ENCODE data around the gene TLR10. TPM values are rescaled to one million over a fixed set of nuclear protein-coding genes. Genes with fewer than 3 reads are reported as not detected.
A peak's percentile ranks its signal among the peaks of the same experiment; 100 is the strongest.
"Not testable (repeated sequence)": the region's sequence is repeated elsewhere in the genome, so short reads cannot be mapped to it uniquely, and the experiment has no call there.

Gene TLR10, protein sequence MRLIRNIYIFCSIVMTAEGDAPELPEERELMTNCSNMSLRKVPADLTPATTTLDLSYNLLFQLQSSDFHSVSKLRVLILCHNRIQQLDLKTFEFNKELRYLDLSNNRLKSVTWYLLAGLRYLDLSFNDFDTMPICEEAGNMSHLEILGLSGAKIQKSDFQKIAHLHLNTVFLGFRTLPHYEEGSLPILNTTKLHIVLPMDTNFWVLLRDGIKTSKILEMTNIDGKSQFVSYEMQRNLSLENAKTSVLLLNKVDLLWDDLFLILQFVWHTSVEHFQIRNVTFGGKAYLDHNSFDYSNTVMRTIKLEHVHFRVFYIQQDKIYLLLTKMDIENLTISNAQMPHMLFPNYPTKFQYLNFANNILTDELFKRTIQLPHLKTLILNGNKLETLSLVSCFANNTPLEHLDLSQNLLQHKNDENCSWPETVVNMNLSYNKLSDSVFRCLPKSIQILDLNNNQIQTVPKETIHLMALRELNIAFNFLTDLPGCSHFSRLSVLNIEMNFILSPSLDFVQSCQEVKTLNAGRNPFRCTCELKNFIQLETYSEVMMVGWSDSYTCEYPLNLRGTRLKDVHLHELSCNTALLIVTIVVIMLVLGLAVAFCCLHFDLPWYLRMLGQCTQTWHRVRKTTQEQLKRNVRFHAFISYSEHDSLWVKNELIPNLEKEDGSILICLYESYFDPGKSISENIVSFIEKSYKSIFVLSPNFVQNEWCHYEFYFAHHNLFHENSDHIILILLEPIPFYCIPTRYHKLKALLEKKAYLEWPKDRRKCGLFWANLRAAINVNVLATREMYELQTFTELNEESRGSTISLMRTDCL
- 0.98 TPM for total RNA-seq

DNA sequence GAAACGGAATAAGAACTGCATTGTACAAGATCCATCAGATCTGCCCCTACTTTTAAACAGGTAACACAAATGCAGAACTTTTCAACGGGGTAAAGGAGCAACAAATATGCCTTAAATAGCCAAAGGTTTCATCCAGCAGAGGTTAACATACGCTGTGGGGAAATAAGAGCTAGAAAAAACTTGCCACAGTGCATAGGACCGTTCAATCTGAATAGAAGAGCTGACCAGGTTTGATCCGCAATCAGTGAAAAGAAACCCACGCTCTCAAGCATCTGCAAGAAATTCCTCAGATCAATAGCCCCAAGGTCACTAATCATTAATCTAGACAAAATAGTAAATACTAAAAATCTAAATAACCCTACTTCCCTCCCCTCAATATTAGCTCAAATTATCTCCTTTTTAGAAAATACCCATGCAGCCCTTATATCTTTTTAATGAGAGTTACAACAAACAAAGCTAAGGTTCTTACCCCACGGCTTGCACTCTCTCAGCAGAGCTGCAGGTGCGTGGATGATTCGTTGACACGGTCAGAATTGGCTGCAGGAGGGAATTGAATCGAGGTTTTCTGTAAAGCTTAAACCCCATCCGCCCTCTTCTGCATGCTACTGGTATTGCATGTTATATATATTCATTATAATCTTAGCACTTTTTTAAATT, at the start of gene TLR10:
Gene TLR10 (minus strand): TSS at position 539 of the 657 bp plus-strand sequence. CDS start 7,400 bp downstream, outside the sequence.
- peak; percentile 51 for DNase-seq (ENCODE audit: low spot score)

DNA sequence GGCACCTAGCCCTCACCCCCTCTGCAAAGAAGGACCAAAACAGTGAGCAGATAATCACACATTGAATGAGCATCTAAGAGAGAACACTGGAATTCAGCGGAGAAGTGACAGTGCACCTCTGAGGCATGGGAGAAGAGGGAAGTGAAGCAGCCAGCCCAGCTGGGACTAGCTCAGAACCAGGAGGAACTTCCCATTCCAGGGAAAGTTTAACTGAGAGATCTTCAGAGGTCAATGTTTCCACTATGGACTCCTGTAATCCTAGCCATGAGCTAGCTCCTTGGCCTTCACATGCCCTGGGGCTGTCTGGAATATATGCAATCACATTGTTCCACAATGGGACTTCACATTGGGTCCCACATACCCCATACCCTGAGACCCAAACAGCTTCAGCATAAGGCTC, 49.4 kb upstream of the TLR10 start:
- no peak for DNase-seq (ENCODE audit: low spot score)

DNA sequence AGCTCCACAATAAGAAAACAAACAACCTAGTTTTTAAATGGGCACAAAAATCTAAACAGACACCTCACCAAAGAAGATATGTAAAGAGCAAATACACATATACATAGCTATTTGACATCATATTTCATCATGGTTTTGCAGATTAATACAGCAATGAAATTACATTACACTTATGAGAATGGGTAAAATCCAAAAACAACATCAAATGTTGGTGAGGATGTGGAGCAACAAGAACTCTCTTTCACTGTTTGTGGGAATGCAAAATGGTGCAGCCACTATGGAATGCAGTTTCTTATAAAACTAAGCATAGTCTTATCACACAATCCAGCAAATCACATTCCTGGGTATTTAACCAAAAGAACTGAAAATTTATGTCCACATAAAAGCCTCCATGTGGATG, 48.9 kb upstream of the TLR10 start:
- DNase-seq (ENCODE audit: low spot score) = no peak

DNA sequence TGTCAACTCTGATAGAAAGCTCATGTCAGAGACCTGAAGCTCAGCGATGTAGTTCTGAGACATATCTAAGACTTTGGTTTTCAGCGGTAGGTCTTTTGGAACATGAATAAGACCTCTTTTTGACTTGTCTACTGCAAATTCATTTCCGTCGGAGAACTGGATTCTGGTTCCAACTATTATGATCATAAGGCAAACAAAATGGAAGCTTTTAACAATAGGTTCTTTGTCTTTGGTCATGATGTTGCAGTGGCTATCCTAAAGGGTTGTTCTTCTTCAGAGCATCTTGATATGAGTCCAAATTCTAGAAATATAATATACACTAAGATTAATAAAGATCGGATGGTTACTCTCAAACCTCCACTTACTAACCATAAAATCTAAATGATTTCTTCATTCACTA, 46.4 kb upstream of the TLR10 start:
- no peak for DNase-seq (ENCODE audit: low spot score)

DNA sequence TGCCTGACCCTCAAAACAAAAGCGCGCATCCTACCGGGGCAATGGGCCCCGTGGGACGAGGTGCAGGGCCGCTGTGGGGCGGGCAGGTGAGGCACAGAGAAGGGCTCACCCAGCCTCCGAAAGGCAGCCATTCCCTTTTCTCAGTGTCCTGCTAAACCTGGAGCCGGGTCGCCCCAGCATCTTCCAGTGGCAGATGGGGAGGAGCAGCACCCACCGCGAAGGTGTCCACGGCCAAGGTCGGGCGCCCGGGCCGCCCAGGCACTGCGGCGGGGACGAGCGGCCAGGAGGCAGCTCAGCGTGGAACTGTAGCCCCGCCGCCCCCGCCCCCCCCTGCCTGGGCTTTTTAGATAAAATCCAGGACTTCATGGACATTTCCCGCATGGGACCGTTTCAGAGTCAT, 41.0 kb upstream of the TLR10 start:
- no peak for DNase-seq (ENCODE audit: low spot score)

DNA sequence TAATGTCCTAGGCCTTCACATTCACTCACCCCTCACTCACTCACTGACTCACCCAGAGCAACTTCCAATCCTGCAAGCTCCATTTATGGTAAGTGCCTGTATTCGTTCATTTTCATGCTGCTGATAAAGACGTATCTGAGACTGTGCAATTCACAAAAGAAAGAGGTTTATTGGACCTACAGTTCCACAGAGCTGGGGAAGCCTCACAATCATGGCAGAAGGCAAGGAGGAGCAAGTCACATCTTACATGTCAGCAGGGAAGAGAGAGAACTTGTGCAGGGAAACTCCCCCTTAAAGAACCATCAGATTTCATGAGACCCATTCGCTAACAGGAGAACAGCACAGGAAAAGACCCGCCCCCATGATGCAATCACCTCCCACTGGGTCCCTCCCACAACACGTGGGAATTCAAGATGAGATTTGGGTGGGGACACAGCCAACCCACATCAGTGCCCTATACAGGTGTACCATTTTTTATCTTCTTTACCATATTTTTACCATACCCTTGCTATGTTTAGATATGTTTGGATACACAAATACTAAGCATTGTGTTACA, 40.0 kb upstream of the TLR10 start:
- no peak for DNase-seq (ENCODE audit: low spot score)

DNA sequence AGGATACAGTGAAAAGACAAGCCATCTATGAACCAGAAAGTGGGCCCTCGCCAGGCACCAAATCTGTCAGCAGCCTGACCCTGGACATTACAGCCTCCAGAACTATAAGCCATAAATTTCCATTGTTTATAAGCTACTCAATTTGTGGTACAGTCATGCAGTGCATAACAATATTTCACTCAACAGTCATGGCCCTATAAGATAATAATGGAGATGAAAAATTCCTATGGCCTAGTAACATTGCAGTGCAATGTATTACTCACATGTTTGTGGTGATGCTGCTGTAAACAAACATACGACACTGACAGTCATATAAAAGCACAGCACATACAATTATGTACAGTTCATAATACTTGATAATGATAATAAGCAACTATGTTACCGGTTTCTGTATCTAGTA, 38.9 kb upstream of the TLR10 start:
- DNase-seq (ENCODE audit: low spot score) = no peak

DNA sequence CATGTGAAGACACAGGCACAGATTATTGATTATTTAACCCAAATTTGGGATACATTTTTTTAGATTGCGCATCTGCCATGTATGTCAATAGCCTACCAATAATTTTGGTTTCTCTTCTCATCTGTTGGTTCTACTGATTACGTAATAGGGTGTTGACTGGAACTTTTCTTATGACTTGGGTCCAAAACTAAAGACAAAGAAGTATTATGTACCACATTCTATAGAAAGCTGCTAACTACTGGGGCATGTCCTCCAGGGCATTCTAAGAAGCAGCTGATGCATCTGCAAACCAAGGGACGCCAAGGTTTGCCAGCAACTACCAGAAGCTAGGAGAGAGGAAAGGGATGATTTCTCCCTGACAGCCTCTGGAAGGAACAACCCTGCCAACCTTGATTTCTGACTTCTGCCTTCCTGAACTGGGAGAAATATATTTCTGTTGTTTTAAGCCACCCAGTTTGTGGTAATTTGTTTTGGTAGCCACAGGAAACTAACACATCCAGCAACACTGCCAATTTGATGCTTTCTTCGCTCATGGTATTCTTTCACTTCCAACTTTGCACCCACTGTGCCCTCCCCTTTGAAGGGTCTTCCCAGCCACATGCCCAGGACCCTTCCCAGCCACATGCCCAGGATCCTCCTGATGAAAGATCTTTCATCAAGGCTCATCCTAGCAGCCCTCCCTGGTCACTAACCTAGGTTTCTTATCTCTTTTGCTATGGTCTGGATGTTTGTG, 37.7 kb upstream of the TLR10 start:
- DNase-seq (ENCODE audit: low spot score) = no peak

DNA sequence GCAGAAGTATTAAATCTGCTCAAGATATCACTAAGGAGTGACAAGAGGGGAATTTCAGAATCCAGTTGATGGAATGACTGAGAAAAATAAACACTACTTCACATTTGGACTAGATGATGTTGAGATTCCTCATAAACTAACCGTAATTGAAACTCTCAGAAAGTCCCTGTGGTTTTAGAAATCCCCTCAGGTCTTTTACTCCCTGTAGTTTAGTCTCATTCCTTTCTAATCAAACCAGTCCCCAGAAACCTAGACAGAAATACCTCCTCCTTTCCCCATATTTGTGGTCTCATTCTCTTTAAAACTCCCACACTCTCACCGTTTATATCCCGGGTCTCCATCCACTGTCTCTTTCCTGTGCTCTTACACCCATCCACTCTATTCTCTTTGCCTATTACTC, 36.8 kb upstream of the TLR10 start:
- no peak for DNase-seq (ENCODE audit: low spot score)

DNA sequence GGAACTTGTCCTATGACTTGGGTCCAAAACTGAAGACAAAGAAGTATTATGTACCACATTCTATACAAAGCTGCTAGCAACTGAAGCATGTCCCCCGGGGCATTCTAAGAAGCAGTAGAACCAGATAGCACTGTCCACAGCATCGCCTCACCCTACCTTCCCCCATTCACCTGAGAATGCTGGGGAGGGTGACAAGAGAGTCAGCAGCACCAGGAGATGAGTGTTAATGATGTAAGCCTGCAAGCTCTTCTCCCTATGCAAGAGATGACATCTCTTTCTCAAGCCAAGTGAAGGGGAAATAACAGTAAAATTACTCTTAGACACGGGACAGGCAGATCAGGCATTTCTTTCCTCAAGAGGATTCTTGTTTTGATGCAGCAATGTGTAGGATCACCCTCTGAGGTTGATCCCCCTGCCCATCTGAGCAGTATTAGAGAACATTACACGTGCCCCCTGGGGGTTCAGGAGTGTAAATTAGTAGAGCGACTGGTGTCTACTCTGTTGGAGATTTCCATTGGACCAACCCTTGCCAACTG, 35.7 kb upstream of the TLR10 start:
- DNase-seq (ENCODE audit: low spot score) = no peak

DNA sequence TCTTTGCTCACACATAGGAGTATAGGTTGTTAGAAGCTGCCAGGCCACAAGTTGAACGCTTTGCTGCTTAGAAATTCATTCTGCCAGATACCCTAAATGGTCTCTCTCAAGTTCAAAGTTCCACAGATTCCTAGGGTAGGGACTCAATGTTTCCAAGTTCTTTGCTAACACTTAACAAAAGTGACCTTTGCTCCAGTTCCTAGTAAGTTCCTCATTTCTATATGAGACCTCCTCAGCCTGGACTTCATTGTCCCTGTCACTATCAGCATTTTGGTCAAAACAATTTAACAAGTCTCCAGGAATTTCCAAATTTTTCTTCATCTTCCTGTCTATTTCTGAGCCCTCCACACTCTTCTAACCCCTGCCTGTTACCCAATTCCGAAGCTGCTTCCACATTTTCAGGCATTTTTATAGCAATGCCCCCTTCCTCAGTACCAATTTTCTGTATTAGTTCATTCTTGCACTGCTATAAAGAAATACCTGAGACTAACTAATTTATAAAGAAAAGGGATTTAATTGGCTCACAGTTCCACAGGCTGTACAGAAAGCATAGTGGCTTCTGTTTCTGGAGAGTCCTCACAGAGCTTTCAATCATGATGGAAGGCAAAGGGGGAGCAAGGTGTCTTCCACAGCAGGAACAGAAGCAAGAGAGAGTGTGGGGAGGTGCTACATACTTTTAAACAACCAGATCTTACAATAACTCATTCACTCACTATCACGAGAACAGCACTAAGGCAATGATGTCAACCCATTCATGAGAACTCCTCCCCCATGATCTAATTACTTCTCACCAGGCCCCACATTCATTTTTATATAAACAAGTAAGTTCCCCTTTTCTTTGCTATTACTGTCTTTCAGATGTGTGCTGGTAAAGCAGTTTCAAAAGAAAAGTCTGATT, 33.3 kb upstream of the TLR10 start:
- DNase-seq (ENCODE audit: low spot score) = no peak

DNA sequence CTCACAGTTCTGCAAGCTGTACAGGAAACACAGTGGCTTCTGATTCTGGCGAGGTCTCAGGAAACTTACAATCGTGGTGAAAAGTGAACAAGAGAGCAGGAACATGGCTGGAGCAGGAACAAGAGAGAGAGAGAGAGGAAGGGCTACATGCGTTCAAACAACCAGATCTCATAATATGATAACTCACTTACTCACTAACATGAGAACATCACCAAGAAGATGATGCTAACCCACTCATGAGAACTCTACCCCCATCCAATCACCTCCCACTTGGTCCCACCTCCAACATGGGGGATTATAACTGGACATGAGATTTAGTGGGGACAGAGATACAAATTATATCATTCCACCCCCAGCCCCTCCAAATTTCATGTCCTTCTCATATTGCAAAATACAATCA, 31.6 kb upstream of the TLR10 start:
- DNase-seq (ENCODE audit: low spot score) = no peak

DNA sequence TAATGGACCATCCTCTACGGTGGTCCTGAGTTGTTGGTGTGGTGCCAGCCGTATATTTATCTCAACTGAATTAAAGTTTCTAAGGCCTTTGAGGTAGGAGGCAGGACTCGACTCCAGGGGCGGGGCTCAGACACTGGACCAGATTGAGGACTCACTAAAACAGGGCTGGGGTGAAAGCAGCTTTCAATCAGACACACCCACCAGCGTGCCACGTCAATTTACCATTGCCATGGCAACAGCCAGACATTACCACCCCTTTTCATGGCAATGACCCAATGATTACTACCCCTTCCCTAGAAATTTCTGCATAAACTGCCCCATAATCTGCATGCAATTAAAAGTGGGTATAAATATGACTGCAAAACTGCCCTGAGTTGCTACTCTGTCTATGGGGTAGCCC, 28.5 kb upstream of the TLR10 start:
- DNase-seq (ENCODE audit: low spot score) = no peak

DNA sequence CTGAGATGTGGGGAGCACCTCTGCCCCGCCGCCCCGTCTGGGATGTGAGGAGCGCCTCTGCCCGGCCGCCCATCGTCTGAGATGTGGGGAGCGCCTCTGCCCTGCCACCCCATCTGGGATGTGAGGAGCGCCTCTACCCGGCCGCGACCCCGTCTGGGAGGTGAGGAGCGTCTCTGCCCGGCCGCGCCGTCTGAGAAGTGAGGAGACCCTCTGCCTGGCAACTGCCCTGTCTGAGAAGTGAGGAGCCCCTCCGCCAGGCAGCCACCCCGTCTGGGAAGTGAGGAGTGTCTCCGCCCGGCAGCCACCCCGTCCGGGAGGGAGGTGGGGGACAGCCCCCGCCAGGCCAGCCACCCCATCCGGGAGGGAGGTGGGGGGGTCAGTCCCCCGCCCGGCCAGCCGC, 24.7 kb upstream of the TLR10 start:
- not testable (repeated sequence) for DNase-seq (ENCODE audit: low spot score)

DNA sequence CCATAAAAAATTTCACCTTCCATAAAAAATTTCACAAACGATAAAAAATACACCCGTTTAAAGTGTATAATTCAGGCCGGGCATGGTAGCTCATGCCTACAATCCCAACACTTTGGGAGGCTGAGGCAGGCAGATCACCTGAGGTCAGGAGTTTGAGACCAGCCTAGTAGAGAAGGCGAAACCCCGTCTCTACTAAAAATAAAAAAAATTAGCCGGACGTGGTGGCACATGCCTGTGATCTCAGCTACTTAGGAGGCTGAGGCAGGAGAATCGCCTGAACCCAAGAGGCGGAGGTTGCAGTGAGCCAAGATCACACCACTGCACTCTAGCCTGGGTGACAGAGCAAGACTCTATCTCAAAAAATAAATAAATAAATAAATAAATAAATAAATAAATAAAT, 23.5 kb upstream of the TLR10 start:
- not testable (repeated sequence) for DNase-seq (ENCODE audit: low spot score)

DNA sequence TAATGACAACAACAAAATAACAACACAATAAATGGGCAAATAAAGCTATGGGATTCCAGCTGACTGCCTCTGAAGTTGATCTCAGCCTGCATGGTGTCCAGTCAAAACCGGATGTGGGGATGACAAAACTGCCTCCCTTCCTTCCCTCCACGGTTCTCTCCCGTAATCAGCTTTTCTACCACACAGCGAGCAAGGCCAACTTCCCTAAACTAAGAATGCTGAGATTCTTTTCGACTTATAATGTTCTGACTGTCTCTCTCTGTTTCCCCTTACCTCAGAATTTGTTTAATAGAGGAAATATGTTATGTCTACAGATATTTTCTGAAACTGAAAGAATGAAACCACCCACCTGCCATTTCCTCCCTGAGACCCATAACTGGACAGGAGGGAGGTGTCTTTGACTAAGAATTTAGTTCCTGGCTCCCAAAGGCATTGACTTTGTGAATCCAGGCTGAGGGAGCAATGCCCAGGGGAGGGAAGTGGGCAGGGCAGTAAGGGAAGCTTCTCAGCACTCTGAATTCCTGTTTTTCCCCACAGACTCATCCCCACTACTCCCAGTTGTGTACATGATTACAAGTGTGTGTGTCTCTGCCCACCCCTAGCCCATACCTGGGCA, 22.8 kb upstream of the TLR10 start:
- DNase-seq (ENCODE audit: low spot score) = no peak

DNA sequence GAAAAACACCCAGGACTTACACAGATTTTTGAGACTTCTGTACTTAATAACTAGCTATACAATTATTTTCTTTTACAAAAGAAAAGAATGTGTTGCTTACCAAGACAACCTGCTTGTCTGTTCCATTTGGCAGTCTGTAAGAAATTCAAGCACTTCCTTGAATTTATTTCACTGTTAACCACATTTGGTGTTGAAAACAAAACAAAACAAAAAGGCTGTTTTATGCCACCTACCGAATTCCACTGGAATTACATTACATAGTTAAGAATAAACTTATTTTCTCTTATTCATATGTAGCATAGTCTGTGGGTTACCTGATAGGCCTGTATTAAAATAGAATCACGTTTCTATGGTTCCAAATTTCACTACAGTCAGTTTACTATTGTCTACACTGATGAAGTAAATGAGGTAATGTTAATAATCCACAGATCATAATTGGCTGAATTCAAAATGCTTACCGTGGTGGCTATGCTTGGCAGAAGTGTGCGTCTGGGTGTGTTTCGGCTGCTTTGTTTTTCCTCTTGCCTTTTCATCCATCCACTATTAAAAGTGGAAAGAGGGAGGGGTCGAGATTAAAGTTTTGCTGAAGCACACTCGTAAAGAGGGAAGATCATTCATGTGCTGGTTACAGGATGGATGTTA, 22.0 kb upstream of the TLR10 start, which contains the start of gene TLR1:
Gene TLR1 (minus strand): TSS at position 138 of the 642 bp plus-strand sequence. CDS start 5,960 bp downstream, outside the sequence.
- DNase-seq (ENCODE audit: low spot score) = no peak

DNA sequence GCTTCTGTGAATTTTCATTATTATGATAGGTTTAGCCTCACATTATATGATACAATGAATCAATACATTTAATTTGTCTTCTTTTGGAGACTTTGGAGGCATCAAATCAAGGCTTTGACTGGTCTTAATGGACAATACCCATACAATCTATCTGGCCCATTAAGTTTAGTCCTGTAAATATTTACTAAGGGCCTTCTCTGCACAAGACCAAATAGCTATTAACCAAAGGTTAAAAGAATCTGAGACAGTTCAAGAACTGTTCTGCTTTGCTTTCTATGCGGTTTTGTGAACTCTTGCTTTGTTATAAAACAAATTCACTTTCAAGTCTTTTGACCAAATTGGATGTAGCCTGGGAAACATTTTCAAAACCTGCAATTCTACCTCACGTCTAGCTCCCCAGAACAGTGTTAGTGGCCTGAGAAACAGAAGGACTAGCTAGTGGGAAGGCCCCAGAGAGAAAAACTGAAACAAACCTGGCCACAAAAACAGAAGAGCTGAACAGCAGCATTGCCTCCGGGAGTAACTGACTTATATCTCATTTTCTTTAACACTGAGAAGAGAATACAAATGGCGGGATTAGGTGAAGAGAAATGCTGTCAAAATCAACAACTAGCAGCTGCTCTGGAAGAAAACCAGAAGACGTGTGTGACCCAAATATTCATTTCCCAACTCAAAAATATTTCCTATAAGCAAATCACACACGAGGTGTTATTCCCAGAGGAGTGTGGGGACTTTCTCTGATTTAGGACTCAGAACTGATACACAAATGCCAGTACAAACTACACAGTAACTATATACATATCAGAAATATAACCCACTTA, 21.3 kb upstream of the TLR10 start:
- DNase-seq (ENCODE audit: low spot score) = no peak

Data from mucosa of gallbladder (tissue), 1 donor.